GM19035 (cell line): Measurements from ENCODE around the gene GATAD2A.
"Not testable (repeated sequence)": the region's sequence is repeated elsewhere in the genome, so short reads cannot be mapped to it uniquely, and the experiment has no call there.

Experiments
- ATAC-seq: cut with Tn5 transposase; IDR thresholded peaks from one replicate; pipeline ENCODE4 v1.9.1; 2021; ENCODE audit not compliant: unreplicated experiment

The GATAD2A gene

GRCh38 chr19:19445288-19445687 lies 39.8 kb downstream of the GATAD2A start:
- ATAC-seq, result no peak

- ATAC-seq, result peak; percentile 54
Measured at GRCh38 chr19:19445911-19446361, 40.5 kb downstream of the GATAD2A start.

- no peak for ATAC-seq
Measured at GRCh38 chr19:19446655-19447437, 41.4 kb downstream of the GATAD2A start.

GRCh38 chr19:19447536-19448237 lies 42.2 kb downstream of the GATAD2A start:
- ATAC-seq, result no peak

- ATAC-seq, result no peak
Measured at GRCh38 chr19:19448238-19448544, 42.7 kb downstream of the GATAD2A start.

- no peak for ATAC-seq
Measured at GRCh38 chr19:19451429-19452242, 46.2 kb downstream of the GATAD2A start.

- no peak for ATAC-seq
Measured at GRCh38 chr19:19452243-19453124, 47.0 kb downstream of the GATAD2A start.

- no peak for ATAC-seq
Measured at GRCh38 chr19:19453125-19453454, 47.6 kb downstream of the GATAD2A start.

GRCh38 chr19:19455166-19455919 lies 49.9 kb downstream of the GATAD2A start:
- not testable (repeated sequence) for ATAC-seq

GRCh38 chr19:19457671-19458070 lies 52.2 kb downstream of the GATAD2A start:
- no peak for ATAC-seq

- no peak for ATAC-seq
Measured at GRCh38 chr19:19458110-19458816, 52.8 kb downstream of the GATAD2A start.

- no peak for ATAC-seq
Measured at GRCh38 chr19:19459073-19459472, 53.6 kb downstream of the GATAD2A start.

GRCh38 chr19:19459707-19460251 lies 54.3 kb downstream of the GATAD2A start:
- ATAC-seq, result no peak

- ATAC-seq, result no peak
Measured at GRCh38 chr19:19460258-19460731, 54.8 kb downstream of the GATAD2A start.

GRCh38 chr19:19460761-19461265 lies 55.3 kb downstream of the GATAD2A start:
- no peak for ATAC-seq

- no peak for ATAC-seq
Measured at GRCh38 chr19:19461306-19461670, 55.8 kb downstream of the GATAD2A start.

- ATAC-seq, result no peak
Measured at GRCh38 chr19:19461671-19462622, 56.5 kb downstream of the GATAD2A start.
